ENCODE measurements around the gene AGPAT1. TPM values are rescaled to one million over a fixed set of nuclear protein-coding genes. Genes with fewer than 3 reads are reported as not detected.

The AGPAT1 gene
- total and polyA plus RNA-seq, 2 experiments from 2014 or later = 39.7 to 71.2 TPM

- no peaks in the 10 kb centered on the region for H3K9me3 ChIP-seq (ENCODE audit: low read depth)
- no peaks in the 10 kb centered on the region for H4K20me1 ChIP-seq (ENCODE audit: insufficient read depth)
- H3K4me2 ChIP-seq (ENCODE audit: unreplicated experiment) = no peak overlapping the region
- H3K4me3 ChIP-seq = no peak overlapping the region
- TF ChIP-seq EZH2phosphoT487 (IDR thresholded peaks at IDR 0.05; ENCODE audit: insufficient read depth, low read depth) (no peak), EZH2 (IDR thresholded peaks at IDR 0.05; ENCODE audit: insufficient read depth, poor library complexity, severe bottlenecking) (no peak)
- no peak for DNase-seq
- no peak overlapping the region for H3K9ac ChIP-seq
- H3K4me1 ChIP-seq (ENCODE audit: insufficient read depth) = no peaks in the 10 kb centered on the region
- 58 to 100% methylated on average over 1 to 3 of the region's 3 CpGs for WGBS, 2 experiments (ENCODE audit: low coverage in 1 of 2, low lambda C conversion rate in 2 of 2, missing lambda C conversion rate in 2 of 2)
- no peaks in the 10 kb centered on the region for H3K79me2 ChIP-seq (ENCODE audit: insufficient read depth)
- H3F3A ChIP-seq (ENCODE audit: insufficient read depth) = no peaks in the 10 kb centered on the region
- H2AFZ ChIP-seq = no peak overlapping the region
- H3K27ac ChIP-seq = no peak overlapping the region
- H3K9me2 ChIP-seq (ENCODE audit: insufficient read depth) = no peaks in the 10 kb centered on the region
- H3K27me3 ChIP-seq (replicated peaks; ENCODE audit: insufficient read depth) = 0 out of 2 replicates have a peak, but pooled peaks cover 3% of the 10 kb centered on the region
- H3K36me3 ChIP-seq (ENCODE audit: low read depth) = no peaks in the 10 kb centered on the region
- in situ Hi-C loops (cut with MboI) = no loop called here
These were observed 28.4 kb upstream of the AGPAT1 start for GRCh38 chr6:32204268-32204715.

- Histone ChIP-seq H3K4me3 (no peak overlapping the region), H3K9me2 (ENCODE audit: insufficient read depth) (no peaks in the 10 kb centered on the region), H3K9me3 (ENCODE audit: low read depth) (no peaks in the 10 kb centered on the region), H3K27ac (no peak overlapping the region), H3K36me3 (ENCODE audit: low read depth) (no peaks in the 10 kb centered on the region), H2AFZ (no peak overlapping the region), H3K4me1 (ENCODE audit: insufficient read depth) (no peaks in the 10 kb centered on the region), H4K20me1 (ENCODE audit: insufficient read depth) (no peaks in the 10 kb centered on the region), H3K79me2 (ENCODE audit: insufficient read depth) (no peaks in the 10 kb centered on the region), H3K27me3 (replicated peaks; ENCODE audit: insufficient read depth) (0 out of 2 replicates have a peak, but pooled peaks cover 3% of the 10 kb centered on the region), H3F3A (ENCODE audit: insufficient read depth) (no peaks in the 10 kb centered on the region), H3K4me2 (ENCODE audit: unreplicated experiment) (no peak overlapping the region), H3K9ac (no peak overlapping the region)
- WGBS, 2 experiments (ENCODE audit: low coverage in 1 of 2, low lambda C conversion rate in 2 of 2, missing lambda C conversion rate in 2 of 2) = 58% methylated on average over 8 to 9 of the region's 9 CpGs
- no peak for TF ChIP-seq EZH2 (IDR thresholded peaks at IDR 0.05; ENCODE audit: insufficient read depth, poor library complexity, severe bottlenecking)
- TF ChIP-seq EZH2phosphoT487 (IDR thresholded peaks at IDR 0.05; ENCODE audit: insufficient read depth, low read depth) = no peak
- DNase-seq = no peak
- in situ Hi-C loops (cut with MboI) = no loop called here
These were observed 27.8 kb upstream of the AGPAT1 start for GRCh38 chr6:32203426-32204267.

- no peak overlapping the region for H3K27ac ChIP-seq
- H3K9me3 ChIP-seq (ENCODE audit: low read depth) = no peaks in the 10 kb centered on the region
- no peak for DNase-seq
- H3K27me3 ChIP-seq (replicated peaks; ENCODE audit: insufficient read depth) = 0 out of 2 replicates have a peak, but pooled peaks cover 3% of the 10 kb centered on the region
- H3K36me3 ChIP-seq (ENCODE audit: low read depth) = no peaks in the 10 kb centered on the region
- no peaks in the 10 kb centered on the region for H3F3A ChIP-seq (ENCODE audit: insufficient read depth)
- no peak overlapping the region for H3K4me3 ChIP-seq
- 66 to 68% methylated on average over 9 of the region's 9 CpGs for WGBS, 2 experiments (ENCODE audit: low coverage in 1 of 2, low lambda C conversion rate in 2 of 2, missing lambda C conversion rate in 2 of 2)
- in situ Hi-C loops (cut with MboI) = no loop called here
- H2AFZ ChIP-seq = no peak overlapping the region
- no peaks in the 10 kb centered on the region for H3K9me2 ChIP-seq (ENCODE audit: insufficient read depth)
- TF ChIP-seq EZH2phosphoT487 (IDR thresholded peaks at IDR 0.05; ENCODE audit: insufficient read depth, low read depth) (no peak), EZH2 (IDR thresholded peaks at IDR 0.05; ENCODE audit: insufficient read depth, poor library complexity, severe bottlenecking) (no peak)
- H3K79me2 ChIP-seq (ENCODE audit: insufficient read depth) = no peaks in the 10 kb centered on the region
- no peak overlapping the region for H3K4me2 ChIP-seq (ENCODE audit: unreplicated experiment)
- no peaks in the 10 kb centered on the region for H3K4me1 ChIP-seq (ENCODE audit: insufficient read depth)
- no peak overlapping the region for H3K9ac ChIP-seq
- no peaks in the 10 kb centered on the region for H4K20me1 ChIP-seq (ENCODE audit: insufficient read depth)
These were observed 26.3 kb upstream of the AGPAT1 start for GRCh38 chr6:32202186-32202585.

- no peaks in the 10 kb centered on the region for H4K20me1 ChIP-seq (ENCODE audit: insufficient read depth)
- H3K9ac ChIP-seq = no peak overlapping the region
- no peak overlapping the region for H2AFZ ChIP-seq
- no peak for DNase-seq
- WGBS, 2 experiments (ENCODE audit: low coverage in 1 of 2, low lambda C conversion rate in 2 of 2, missing lambda C conversion rate in 2 of 2) = 62 to 63% methylated on average over 12 to 13 of the region's 13 CpGs
- no peak overlapping the region for H3K4me3 ChIP-seq
- no peaks in the 10 kb centered on the region for H3K9me2 ChIP-seq (ENCODE audit: insufficient read depth)
- H3K4me2 ChIP-seq (ENCODE audit: unreplicated experiment) = no peak overlapping the region
- H3F3A ChIP-seq (ENCODE audit: insufficient read depth) = no peaks in the 10 kb centered on the region
- H3K27me3 ChIP-seq (replicated peaks; ENCODE audit: insufficient read depth) = no peaks in the 10 kb centered on the region
- H3K79me2 ChIP-seq (ENCODE audit: insufficient read depth) = no peaks in the 10 kb centered on the region
- no peaks in the 10 kb centered on the region for H3K9me3 ChIP-seq (ENCODE audit: low read depth)
- no peaks in the 10 kb centered on the region for H3K36me3 ChIP-seq (ENCODE audit: low read depth)
- H3K4me1 ChIP-seq (ENCODE audit: insufficient read depth) = 0 out of 2 replicates have a peak, but pooled peaks cover 5% of the 10 kb centered on the region
- in situ Hi-C loops (cut with MboI) = no loop called here
- no peak for TF ChIP-seq EZH2phosphoT487 (IDR thresholded peaks at IDR 0.05; ENCODE audit: insufficient read depth, low read depth)
- no peak for TF ChIP-seq EZH2 (IDR thresholded peaks at IDR 0.05; ENCODE audit: insufficient read depth, poor library complexity, severe bottlenecking)
- H3K27ac ChIP-seq = no peak overlapping the region
These were observed 25.0 kb upstream of the AGPAT1 start for GRCh38 chr6:32200711-32201475.

All from GM23248 (cell line).